Tongue (tissue), 2 donors: ENCODE data around the gene ZNF701. TPM values are rescaled to one million over a fixed set of nuclear protein-coding genes. Genes with fewer than 3 reads are reported as not detected.
"Not testable (repeated sequence)": the region's sequence is repeated elsewhere in the genome, so short reads cannot be mapped to it uniquely, and the experiment has no call there.

ENCODE experiments used
- DNase-seq: peaks from one replicate; pipeline ENCODE4 v3.0.0-alpha.2; 2015
- total RNA-seq: library from RNA; depleted of rRNA; stranded (reverse); fragments of >200 nt; gene quantifications from one replicate; pipeline ENCODE4 v1.2.3, GENCODE V29; 2014

ZNF701 gene
- total RNA-seq, 1 donor from 2014 or later, result 17.7 TPM

DNA sequence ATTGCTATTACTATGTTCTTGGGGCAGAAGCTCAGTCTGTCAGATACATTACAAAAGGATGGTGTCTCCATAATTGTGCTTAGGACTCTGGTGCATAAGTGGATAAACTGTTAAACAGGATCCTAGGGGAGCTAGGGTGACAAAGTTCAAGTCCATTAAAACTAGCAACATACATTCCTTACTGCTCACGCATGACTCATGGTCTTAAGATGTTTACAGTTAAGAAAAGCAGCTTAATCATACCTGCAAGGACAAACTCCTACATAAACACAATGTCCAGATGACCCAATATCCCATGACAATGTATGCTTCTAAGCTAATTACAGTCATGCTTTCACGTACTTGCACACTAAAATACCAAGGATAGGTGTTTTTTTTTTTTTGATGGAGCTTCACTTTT is 3.5 kb upstream of the ZNF701 start:
- no peak for DNase-seq

DNA sequence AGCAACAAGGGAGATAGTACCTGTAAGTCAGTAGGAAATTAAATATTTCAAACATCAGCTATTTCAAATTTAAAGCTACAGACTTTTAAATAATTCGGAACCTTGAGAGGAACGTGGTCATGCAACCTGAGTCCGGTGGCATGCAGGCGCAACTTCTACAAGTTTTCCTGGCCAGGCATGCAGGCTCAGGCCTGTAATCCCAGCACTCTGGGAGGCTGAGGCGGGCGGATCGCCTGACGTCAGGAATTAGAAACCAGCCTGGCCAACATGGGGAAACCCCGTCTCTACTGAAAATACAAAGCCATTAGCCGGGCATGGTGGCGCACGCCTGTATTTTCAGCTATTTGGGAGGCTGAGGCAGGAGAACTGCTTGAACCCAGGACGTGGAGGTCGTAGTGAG is 2.2 kb upstream of the ZNF701 start:
- DNase-seq, result no peak

DNA sequence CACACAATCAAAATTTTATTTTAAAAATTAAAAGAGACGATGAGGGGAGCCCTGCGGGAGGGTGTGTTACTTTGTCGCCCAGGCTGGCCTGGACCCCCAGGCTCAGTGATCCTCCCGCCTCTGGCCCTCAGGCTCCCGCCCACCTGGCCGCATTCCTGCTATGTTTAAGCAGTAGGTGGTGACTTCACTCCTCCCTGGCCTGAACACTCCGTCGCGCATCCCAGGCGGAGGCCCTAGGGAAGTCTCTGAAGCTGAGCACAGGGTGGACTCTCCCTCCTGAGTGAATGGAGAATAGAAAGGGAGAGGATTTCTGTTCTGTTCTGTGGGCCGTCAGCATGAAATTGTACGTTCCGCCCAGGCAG is 468 bp upstream of the ZNF701 start:
- peak; percentile 72 for DNase-seq

DNA sequence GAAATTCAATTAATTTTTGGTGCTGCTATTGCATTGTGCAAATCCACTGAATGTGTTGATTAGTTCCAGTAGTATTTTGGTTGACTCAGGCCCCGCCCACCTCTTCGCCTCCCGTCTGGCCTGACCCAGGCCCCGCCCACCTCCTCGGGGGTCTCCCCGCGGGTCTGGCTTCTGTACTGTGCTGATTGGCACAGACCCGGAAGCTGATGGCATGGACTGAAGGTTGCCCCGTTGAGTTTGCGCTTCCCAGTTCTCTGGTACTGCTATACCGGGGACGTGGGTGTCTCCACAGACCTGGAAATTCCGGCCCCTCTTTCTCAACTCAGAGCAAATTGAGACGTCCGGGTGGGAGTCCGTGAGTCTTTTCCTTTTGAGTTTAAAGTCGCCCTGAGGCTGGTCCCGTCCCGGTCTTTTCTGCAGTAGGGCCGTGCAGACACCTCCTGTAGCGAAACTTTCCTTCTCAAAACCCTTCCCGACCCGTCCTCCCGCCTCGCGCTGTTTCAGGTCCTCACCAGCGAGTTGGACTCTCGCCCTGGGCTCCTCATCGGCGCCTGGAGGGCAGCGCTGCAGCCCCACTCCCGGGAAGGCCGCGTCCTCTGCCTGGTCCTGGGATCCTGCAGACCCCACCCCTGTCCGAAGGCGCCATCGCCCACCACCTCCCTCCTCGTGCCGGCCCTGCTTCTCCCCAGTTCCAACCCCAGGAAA is 14.8 kb downstream of the ZNF701 start:
- DNase-seq, result no peak

DNA sequence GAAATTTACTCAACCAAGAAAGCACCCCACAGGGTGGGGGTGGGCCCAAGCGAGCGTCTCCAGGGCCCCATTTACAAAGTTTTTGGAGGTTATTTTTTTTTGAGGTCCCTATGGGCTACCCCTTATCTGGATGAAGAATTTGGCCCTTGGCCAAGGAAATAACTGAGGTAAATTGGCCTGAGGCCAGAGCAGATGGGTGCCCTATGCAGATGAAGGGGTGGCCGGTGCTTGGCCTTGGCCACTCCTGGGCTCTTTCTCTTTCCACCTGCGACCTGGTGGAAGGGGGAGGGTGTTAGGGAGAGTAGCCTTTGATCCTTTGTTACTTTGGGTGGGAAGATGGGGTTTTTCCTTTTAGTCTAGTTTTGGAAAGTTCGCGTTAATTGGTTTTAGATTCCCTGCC is 15.5 kb downstream of the ZNF701 start:
- DNase-seq, result no peak

DNA sequence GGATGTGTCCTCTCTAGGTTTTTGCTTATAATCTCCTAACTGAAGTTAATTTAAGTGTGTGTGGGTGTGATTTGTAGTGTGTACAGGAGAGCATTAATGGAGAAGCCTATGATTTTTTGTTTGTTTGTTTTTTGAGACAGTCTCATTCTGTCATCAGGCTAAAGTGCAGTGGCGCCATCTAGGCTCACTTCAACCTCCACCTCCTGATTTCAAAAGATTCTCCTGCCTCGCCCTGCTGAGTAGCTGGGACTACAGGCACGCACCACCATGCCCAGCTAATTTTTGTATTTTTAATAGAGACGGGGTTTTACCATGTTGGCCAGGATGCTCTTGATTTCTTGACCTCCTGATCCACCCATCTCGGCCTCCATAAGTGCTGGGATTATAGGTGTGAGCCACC is 20.6 kb downstream of the ZNF701 start:
- peak; percentile 20 for DNase-seq

DNA sequence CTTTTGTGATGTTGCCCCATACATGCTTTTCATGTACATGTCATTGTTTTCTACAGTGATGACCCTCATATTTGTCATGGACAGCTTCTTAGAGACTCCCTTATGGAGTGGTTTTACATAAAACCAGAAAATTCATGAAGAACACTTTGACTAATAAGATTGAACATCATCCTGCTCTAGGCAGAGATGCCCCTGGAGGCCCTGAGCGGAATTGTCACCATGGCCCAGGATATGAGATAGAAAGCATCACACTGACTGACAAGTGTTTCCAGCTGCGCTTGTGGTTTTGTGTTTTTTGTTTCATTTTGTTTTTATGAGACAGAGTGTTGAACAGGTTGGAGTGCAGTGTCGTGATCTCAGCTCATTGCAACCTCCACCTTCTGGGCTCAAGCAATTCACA is 22.2 kb downstream of the ZNF701 start:
- no peak for DNase-seq

DNA sequence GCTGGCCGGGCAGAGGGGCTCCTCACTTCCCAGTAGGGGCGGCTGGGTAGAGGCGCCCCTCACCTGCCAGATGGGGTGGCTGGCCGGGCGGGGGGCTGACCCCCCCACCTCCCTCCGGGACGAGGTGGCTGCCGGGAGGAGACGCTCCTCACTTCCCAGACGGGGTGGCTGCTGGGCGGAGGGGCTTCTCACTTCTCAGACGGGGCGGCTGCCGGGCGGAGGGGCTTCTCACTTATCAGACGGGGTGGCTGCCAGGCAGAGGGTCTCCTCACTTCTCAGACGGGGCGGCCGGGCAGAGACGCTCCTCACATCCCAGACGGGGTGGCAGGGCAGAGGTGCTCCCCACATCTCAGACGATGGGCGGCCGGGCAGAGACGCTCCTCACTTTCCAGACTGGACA is 23.4 kb downstream of the ZNF701 start:
- DNase-seq, result not testable (repeated sequence)

DNA sequence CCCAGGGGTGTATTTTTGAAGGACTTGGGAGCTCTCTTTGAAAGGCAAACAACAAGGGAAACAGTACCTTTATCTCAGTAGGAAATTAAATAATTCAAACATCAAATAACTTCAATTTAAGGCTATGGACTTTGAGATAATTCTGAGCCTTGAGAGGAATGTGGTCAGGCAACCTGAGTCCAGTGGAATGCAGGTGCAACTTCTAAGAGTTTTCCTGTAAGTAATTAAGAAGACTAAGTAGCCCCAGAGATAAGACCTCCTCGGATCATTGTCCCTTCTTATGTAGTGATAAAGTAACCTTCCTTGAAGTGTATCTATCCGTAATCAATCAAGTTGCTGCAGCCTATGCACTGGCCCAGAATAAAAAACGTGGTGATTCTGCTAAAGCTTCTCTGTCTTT is 29.2 kb downstream of the ZNF701 start:
- no peak for DNase-seq

DNA sequence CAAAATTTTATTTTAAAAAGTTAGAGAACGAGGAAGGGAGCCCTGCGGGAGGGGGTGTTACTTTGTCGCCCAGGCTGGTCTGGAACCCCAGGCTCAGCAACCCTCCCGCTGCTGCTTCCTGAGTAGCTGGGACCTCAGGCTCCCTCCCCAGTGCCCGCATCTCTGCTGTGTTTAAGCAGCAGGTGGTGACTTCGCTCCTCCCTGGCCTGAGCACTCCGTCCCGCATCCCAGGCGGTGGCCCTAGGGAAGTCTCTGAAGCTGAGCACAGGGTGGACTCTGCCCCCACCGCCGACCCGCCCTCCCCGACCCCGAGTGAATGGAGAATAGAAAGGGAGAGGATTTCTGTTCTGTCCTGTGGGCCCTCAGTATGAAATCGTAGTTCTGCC is 30.5 kb downstream of the ZNF701 start:
- DNase-seq, result no peak

DNA sequence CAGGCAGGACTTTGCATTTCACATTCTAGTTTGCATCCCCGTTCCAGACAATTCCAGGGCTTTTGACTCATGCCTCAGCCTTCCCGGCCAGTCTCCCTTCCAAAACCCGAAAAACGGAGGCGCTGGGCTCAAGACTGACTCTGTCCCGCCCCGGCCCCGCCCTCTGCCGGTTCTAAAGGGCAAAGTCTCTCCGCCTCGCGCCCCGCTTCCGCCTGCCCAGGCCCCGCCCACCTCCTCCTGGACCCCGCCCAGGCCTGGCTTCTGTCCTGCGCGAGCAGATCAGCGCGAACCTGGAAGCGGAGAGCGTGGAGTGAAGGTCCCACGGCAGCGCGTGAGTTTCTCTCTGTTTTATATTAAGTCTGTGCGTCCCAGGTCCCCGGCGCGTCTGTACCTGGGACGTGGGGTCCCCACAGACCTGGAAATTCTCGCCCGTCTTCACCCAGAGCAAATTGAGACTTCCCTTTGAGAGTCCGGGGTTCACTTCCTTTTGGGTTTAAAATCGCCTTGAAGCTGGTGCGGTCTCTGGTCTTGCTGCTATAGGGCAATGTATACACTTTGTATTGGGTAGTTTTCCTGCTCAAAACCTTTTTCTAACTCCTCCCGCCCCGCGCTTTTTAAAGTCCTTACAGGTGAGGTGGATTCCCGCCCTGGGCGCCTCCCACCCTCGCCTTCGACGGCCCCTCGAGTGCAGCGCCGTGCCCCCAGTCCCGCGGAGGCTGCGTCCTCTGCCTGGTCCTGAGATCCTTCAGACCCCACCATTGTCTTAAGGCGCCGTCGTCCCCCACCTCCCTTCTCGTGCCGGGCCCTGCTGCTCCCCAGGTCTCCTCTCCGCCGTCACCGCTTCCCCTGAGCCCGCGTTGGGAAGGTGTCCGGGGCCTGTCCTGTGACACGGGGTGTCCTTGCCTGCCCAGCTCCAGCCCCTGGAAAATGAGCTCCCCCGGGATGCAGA is 31.2 kb downstream of the ZNF701 start:
- DNase-seq, result peak; percentile 95

DNA sequence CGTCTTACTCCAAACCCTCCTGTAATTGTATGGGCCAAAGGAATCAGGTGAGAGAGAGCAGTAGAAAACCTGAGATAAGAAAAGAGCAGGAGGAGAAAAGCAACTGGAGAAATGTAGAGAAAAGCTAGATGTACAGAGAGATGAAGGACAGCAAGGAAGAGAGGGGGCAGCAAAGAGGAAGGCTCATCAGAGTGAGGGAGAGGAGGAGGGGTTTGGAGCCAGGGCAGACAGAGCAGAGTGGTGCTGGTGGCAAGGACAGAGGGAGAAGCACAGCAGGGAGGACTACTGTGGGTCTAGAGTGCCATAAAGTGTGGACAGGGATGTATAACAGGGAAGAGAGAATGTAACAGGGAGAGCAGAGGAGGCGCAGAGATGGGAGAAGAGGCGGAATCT is 31.9 kb downstream of the ZNF701 start:
- DNase-seq, result not testable (repeated sequence)

DNA sequence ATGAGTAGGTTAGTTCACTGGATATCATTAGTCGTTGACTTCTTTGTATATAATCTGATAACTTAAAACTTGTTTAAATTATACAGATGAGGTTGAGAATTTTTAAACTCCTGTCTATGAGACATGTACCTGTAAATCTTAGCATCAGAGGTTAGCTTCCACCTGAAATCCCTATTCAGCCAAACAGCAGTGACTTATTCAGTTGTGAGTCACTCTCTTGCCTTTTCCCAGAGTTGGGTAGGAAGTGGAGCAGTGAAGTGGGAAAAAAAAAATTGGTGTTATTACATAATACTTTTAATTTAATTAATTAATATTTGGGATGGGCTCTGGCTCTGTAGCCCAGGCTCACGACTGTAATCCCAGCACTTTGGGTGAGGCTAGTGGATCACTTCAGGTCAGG is 32.9 kb downstream of the ZNF701 start:
- DNase-seq, result no peak

DNA sequence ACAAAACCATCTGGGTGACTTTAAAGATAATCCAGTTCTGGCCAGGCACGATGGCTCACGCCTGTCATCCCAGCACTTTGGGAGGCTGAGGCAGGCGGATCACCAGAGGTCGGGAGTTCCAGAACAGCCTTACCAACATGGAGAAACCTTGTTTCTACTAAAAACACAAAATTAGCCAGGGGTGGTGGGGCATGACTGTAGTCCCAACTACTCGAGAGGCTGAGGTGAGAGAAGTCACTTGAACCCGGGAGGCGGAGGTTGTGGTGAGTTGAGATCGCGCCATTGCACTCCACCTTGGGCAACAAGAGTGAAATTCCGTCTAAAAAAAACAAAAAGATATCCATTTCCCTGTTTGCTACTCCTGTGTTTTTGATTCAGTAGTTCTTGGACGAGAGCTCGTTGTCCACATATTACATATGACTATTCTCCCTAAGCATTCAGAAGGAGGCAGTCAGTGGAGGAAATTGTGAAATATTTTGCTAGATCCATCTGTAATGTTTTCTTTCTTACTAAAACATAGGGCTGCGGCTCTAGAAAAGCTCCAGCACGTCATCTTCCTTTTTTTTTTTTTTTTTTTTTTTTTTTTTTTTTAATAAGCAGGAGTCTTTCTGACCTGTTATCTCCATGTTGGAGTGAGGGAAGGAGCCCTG is 33.6 kb downstream of the ZNF701 start:
- no peak for DNase-seq

DNA sequence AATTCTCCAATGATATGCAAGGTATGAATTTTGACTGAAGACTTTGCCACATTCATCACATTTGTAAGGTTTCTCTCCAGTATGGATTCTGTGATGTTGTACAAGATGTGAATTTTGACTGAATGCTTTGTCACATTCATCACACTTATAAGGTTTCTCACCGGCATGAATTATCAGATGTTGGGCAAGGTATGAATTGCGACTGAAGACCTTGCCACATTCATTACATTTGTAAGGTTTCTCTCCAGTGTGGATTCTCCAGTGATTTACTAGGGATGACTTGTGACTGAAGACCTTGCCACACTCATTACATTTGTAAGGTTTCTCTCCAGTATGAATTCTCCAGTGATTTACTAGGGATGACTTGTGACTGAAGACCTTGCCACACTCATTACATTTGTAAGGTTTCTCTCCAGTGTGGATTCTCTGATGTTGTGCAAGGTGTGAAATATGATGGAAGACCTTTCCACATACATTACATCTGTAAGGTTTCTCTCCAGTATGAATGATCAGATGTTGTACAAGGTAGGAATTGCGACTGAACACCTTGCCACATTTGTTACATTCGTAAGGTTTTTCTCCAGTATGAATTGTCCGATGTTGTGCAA is 43.3 kb downstream of the ZNF701 start:
- DNase-seq, result no peak

DNA sequence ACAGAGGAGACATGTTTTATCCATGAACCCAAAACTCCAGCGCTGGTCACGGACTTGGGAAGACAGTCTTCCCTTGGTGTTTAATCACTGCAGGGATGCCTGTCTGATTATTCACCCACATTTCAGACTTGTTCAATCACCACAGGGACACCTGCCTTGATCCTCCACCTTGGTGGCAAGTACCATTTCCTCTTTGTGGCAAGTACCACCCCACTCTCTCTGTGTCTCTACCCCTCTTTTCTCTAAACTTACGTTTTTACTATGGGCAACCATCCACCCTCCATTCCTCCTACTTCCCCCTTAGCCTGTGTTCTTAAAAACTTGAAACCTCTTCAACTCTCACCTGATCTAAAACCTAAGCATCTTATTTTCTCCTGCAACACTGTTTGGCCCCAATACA is 51.3 kb downstream of the ZNF701 start:
- DNase-seq, result no peak

DNA sequence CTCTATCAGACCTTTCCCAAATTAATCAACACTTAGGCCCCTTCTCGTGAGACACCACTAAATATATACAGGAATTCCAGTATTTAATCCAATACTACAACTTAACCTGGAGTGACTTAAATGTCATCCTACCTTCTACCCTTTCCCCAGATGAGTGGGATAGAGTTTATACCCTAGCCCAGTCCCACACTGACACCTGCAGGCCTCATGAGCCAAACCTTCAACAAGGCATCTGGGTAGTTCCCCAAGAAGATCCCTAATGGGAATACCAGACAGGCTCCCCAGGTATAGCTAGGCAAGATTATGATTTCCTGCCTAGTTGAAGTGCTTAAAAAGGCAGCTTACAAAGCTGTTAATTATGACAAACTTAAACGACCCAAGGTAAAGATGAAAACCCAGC is 52.2 kb downstream of the ZNF701 start:
- no peak for DNase-seq

DNA sequence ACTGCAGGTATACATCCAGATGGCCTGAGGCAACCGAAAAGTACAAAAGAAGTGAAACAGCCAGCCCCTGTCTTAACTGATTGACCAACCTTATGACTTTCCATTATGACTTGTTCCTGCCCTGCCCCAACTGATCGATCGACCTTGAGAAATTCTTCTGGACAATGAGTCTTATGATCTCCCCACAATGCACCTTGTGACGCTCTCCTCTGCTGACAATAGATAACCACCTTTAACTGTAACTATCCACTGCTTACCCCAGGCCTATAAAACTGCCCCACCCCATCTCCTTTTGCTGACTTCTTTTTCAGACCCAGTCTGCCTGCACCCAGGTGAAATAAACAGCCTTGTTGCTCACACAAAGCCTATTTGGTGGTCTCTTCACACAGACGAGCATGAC is 56.8 kb downstream of the ZNF701 start:
- no peak for DNase-seq

DNA sequence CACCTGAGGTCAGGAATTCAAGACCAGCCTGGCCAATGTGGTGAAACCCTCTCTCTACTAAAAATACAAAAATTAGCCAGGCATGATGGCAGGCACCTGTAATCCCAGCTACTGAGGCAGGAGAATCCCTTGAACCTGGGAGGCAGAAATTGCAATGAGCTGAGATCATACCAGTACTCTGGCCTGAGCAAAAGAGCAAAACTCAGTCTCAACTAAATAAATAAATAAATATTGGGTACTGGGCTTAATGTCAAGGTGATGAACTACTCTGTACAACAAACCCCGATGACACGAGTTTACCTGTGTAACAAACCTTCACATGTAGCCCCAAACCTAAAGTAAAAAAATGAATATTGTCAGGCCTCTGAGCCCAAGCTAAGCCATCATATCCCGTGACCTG is 57.4 kb downstream of the ZNF701 start:
- DNase-seq, result not testable (repeated sequence)

DNA sequence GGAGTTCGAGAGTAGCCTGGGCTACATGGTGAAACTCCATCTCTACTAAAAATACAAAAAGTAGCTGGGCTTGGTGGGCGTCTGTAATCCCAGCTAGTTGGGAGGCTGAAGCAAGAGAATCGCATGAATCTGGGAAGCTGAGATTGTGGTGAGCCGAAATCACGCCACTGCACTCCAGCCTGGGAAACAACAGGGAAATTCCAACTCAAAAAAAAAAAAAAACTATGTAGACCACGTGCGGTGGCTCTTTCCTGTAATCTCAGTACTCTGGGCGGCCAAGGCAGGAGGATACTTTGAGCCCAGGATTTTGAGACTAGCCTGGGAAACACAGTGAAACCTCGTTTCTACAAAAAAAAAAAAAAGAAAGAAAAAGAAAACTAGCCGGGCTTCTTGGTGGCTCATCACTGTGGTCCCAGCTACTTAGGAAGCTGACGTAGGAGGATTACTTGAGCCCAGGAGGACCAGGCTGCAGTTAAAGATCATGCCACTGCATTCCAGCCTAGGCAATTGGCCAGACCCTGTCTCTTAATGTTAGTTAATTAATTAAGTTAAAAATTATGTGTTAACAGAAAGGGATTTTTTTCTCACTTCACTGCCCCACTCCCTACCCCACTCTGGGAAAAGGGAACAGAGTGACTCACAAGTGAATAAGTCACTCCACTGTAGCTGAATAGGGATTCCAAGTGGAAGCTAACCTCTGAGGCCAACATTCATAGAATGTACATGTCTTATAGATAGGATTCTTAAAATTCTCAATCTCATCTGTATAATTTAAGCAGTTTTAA is 65.9 kb downstream of the ZNF701 start:
- DNase-seq, result no peak
